ENCODE results near the gene FZD4.
A peak's percentile ranks its signal among the peaks of the same experiment; 100 is the strongest.

FZD4 gene

DNA sequence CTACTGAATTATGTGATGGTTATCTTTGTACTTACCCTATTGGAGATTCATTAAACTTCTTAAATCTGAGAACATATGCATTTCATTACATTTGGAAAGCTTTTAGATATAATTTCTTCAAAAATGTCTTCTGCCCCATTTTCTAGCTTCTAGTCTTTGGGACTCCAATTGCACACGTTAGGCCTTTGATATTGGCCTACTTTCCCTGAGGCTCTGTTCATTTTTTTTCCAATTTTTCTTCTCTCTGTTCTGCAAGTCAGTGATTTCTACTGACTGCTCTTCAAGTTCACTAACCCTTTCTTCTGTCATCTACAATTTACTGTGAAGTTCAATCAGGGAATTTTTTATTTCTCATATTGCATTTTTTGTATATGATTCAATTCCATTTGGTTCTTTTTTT is 43.0 kb downstream of the FZD4 start:
- no peak for DNase-seq (ENCODE audit: low read depth, low spot score)

DNA sequence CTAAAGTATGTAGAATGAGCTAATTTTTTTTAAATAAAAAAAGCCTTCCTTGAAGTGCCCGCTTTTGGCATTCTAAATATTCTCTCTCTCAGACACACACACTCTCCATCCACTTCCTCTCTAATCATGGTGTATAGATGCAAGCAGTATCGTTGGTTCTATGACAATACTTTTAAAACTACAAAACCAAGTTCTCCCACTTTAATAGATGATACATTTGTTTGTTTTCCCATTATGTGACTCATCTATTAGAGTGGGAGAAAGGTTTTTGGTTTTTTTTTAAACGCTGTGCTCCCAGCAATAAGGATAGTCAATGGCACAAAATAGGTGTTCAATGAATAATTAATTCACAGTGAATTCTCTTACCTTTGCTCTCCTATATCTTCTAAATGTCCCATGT is 44.6 kb downstream of the FZD4 start:
- no peak for DNase-seq (ENCODE audit: low read depth, low spot score)

DNA sequence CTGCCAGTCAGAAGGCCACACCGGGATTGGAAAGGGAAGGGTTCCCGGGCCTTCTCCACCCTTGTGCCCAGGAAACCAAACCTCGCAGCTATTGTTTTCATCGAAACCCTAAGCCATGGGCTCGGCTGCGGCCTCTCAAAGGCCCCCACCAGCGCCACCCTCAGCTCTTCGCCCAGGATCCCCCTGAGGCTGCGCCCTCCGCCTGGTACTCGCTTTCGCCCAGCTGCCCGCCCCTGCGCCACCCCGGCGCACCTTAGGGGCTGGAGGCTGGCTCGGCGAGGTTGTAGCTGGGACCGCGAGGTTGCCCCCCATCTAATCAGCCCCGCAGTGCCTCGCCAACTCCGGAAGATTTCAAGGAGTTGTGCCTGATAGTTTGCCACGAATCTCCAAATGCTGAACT is 49.0 kb downstream of the FZD4 start:
- DNase-seq (ENCODE audit: low read depth, low spot score), result no peak

DNA sequence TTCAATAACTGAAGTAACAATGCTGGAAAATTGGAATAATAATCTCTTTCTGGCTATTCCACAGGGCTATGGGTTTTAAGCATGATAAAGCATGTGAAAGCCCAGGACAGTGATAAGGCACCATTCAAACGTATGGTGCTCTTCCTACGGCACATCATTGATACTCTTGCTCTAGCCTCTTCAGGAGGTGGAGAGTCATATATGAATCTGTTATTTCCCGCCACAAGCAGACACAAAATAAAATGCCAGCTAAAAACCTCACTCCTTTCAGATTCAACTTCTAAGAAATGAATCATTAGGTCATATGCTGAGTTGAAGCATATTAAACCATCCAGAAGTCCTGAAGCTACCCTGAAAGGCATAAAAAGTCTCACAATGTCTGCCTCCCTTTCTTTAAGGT is 49.9 kb downstream of the FZD4 start:
- no peak for DNase-seq (ENCODE audit: low read depth, low spot score)

DNA sequence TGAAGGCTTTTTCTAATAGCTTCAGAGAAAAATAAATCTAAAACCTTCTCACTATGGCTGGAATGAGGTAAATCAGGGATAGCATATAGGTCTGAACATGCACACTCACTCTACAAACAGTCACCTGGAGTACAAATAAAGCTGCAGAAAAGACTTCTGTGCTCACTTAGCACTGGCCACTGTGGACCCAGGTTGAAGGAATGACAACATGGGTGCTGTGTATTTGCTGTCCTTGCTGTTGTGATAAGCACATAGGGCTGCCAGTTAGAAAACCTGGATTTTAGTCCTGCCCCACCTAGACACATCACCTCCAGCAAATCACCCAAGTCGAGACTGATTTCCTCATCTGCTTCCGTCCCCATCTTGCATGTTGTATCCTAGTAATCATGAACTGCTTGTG is 51.2 kb downstream of the FZD4 start:
- no peak for DNase-seq (ENCODE audit: low read depth, low spot score)

DNA sequence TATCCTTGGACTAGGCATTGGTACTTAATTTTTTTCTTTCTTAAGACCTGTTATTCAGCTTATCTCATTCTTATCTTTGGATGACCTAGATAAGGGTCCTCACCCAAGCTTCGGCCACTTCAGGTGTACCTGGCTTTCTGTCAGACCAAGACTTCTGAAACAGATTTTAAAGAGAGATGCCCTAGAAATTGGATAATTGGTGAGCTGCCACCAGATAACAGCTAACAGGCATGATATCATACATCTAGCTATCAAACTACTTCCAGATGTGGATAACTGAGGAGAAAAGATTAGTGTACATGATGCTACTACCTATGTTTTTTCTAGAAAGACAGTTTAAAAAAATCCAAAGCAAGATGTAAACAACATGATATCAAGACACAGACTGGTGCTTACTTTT is 52.9 kb downstream of the FZD4 start:
- no peak for DNase-seq (ENCODE audit: low read depth, low spot score)

DNA sequence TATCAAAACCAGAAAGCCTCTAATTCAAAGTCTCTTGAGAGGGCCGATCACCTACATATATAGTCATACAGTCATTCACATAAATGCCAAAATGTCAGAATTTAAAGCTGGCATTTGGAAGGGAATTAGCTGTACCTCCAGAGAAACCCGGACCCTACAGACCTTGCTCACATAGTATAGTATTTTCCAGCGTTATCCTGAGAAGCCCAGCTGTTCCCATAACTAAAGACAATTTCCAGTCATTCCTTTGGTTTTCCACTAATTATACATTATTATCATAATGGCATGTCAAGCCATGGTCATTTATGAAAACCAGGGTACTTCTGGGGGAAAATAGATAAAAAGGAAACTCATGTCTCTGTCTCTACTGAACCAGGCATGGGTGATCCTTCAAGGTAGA is 53.6 kb downstream of the FZD4 start:
- no peak for DNase-seq (ENCODE audit: low read depth, low spot score)

DNA sequence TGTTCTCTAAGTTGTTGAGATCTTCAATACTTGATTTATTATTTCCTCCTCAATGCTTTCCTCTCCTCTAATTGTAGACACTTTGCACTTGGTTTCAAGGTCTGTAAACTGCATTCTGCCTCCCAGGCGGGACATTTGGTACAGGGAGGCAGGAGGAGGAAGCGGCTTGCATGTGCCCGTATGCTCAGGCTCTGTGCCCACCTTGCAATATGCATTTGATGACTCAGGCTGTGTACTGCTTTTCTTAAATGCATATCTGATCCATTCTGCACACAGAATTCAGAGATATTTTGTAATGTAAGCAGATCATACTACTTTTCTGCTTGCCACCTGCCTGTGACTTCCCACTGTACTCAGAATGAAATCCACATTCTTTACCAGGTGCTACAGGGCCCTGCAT is 55.0 kb downstream of the FZD4 start:
- no peak for DNase-seq (ENCODE audit: low read depth, low spot score)

DNA sequence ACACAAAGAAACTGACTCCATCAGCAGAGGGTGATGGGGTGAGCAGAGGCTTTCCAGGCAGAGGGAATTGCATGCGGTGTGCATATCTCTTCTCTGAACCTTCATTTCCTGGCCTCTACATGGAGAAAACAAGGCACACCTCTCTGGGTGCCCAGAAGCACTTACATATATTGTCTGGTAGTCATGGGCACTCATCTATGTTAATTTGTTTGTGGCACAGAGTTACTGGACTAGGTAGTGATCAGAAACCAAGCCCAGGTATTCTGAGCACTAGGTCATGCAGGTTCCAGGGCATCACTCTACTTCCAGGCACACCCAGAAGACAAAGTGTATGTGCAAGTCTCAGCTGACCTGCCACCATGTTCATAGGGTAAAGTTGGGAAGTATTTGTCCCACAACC is 56.5 kb downstream of the FZD4 start:
- no peak for DNase-seq (ENCODE audit: low read depth, low spot score)

DNA sequence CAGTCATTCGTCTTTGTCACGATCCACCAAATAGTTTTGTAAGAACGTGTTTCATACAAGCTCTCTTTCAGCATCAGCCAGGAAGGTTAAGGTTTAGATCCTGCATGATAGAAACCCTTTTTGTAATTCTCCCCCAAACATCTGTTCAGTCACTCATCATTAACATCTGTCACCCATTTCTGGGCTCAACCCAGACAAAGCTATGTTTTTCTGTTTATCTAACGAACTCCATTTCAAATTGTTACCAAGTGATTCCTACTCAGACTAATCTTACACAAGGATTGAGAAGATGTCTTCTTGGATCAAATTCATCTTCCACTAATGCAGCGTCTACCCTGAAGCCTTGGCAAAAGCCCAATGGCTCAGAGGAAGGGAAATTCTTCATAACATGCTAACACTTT is 58.8 kb downstream of the FZD4 start:
- DNase-seq (ENCODE audit: low read depth, low spot score), result peak; percentile 40
